Measurements from ENCODE around the gene CHST15. TPM values are rescaled to one million over a fixed set of nuclear protein-coding genes. Genes with fewer than 3 reads are reported as not detected.

CHST15 gene
- total RNA-seq, 2 donors from 2014 or later = 4.7 to 10.2 TPM

- Histone ChIP-seq H3K4me3 (no peak overlapping the region), H3K27me3 (no peaks in the 10 kb centered on the region), H3K36me3 (no peaks in the 10 kb centered on the region), H3K9ac (ENCODE audit: low read depth in 2 of 2, low read length in 2 of 2) (no peak overlapping the region), H3K27ac (no peak overlapping the region), H3K4me1 (no peaks in the 10 kb centered on the region), H3K9me3 (no peaks in the 10 kb centered on the region)
- no peak for DNase-seq
- TF ChIP-seq CTCF (IDR thresholded peaks at IDR 0.05) = no peak
- intact Hi-C loops (cut with DNase I) = no loop called here
Observed at GRCh38 chr10:124081547-124082140, 11.8 kb downstream of the CHST15 start.

- Histone ChIP-seq H3K9ac (ENCODE audit: low read depth in 2 of 2, low read length in 2 of 2) (no peak overlapping the region), H3K4me1 (no peaks in the 10 kb centered on the region), H3K9me3 (no peaks in the 10 kb centered on the region), H3K4me3 (no peak overlapping the region), H3K27ac (no peak overlapping the region), H3K27me3 (no peaks in the 10 kb centered on the region), H3K36me3 (no peaks in the 10 kb centered on the region)
- intact Hi-C loops (cut with DNase I) = no loop called here
- DNase-seq = no peak
- no peak for TF ChIP-seq CTCF (IDR thresholded peaks at IDR 0.05)
Observed at GRCh38 chr10:124079864-124080263, 13.5 kb downstream of the CHST15 start.

DNA sequence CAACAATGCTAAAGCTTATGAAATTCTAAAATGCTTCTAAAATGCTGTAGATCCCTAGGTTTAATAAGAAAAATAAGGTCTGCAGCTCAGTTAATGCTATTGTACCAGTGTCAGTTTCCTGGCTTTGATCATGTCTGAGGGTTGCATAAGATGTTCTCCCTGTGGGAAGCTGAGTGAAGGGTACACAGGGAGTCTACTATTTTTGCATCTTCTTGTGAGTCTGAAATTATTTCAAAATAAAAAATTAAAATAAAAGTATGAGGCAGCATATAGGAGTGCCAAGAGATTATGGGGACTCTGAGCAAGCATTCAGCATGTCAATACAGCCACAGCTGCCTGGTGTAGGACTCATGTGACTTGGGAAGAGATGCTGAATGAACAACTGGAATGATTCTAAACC lies 14.7 kb downstream of the CHST15 start:
- no peak overlapping the region for H3K9ac ChIP-seq (ENCODE audit: low read depth in 2 of 2, low read length in 2 of 2)
- no peaks in the 10 kb centered on the region for H3K9me3 ChIP-seq
- no peak overlapping the region for H3K4me3 ChIP-seq
- no peaks in the 10 kb centered on the region for H3K36me3 ChIP-seq
- intact Hi-C loops (cut with DNase I) = no loop called here
- H3K27ac ChIP-seq = no peak overlapping the region
- H3K27me3 ChIP-seq = no peaks in the 10 kb centered on the region
- TF ChIP-seq CTCF (IDR thresholded peaks at IDR 0.05) = no peak
- no peaks in the 10 kb centered on the region for H3K4me1 ChIP-seq
- DNase-seq = no peak

- no peaks in the 10 kb centered on the region for H3K36me3 ChIP-seq
- no peaks in the 10 kb centered on the region for H3K27me3 ChIP-seq
- no peak for TF ChIP-seq CTCF (IDR thresholded peaks at IDR 0.05)
- no peaks in the 10 kb centered on the region for H3K4me1 ChIP-seq
- H3K4me3 ChIP-seq = no peak overlapping the region
- no peaks in the 10 kb centered on the region for H3K9me3 ChIP-seq
- no peak overlapping the region for H3K9ac ChIP-seq (ENCODE audit: low read depth in 2 of 2, low read length in 2 of 2)
- H3K27ac ChIP-seq = no peak overlapping the region
- DNase-seq = no peak
- intact Hi-C loops (cut with DNase I) = no loop called here
Observed at GRCh38 chr10:124078028-124078427, 15.4 kb downstream of the CHST15 start.

- Histone ChIP-seq H3K9me3 (no peaks in the 10 kb centered on the region), H3K27ac (no peak overlapping the region), H3K27me3 (no peaks in the 10 kb centered on the region), H3K9ac (ENCODE audit: low read depth in 2 of 2, low read length in 2 of 2) (no peak overlapping the region), H3K4me3 (no peak overlapping the region), H3K4me1 (no peaks in the 10 kb centered on the region), H3K36me3 (no peaks in the 10 kb centered on the region)
- intact Hi-C loops (cut with DNase I) = no loop called here
- TF ChIP-seq CTCF (IDR thresholded peaks at IDR 0.05) = no peak
- no peak for DNase-seq
Observed at GRCh38 chr10:124077208-124077993, 16.0 kb downstream of the CHST15 start.

All from colonic mucosa (tissue), 4 donors.